ENCODE data around the gene YBEY. TPM values are rescaled to one million over a fixed set of nuclear protein-coding genes. Genes with fewer than 3 reads are reported as not detected.

YBEY gene
- total RNA-seq, 1 donor from 2014 or later: 20.4 TPM

DNA sequence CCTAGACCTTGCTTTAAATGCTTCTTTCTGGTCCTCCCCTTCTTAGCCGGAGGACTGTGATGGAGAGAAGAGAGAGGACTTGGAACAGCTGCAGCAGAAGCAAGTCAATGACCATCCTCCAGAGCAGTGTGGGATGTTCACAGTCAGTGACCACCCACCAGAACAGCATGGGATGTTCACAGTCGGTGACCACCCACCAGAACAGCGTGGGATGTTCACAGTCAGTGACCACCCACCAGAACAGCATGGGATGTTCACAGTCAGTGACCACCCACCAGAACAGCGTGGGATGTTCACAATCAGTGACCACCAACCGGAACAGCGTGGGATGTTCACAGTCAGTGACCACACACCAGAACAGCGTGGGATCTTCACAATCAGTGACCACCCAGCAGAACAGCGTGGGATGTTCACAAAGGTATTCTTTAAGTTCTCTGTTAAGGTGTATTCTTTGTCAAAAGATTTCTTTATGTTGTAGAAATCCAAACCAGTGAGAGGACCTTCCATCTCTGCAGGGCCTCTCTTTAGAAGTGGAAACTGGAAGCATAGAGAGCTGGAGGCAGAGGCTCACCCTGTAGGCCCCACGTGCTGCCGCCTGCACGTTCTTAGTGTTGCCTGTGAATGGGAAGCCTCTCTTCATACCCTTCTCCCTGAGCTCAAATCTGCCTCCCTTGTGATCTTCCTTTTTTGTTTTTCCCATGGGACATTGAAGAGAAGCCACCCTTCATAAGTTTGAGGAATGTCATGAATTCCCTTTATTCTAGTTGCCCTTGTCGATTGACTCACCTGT, 48.4 kb downstream of the YBEY start:
- H3K4me3 ChIP-seq: no peak overlapping the region
- H3K27ac ChIP-seq: no peak overlapping the region
- H3K9me3 ChIP-seq: no peaks in the 10 kb centered on the region
- H3K36me3 ChIP-seq: peaks cover 69% of the 10 kb centered on the region
- H3K4me1 ChIP-seq: no peaks in the 10 kb centered on the region
- no peak for ATAC-seq
- intact Hi-C loops (cut with DNase I): no loop called here
- TF ChIP-seq, protein P1, sequence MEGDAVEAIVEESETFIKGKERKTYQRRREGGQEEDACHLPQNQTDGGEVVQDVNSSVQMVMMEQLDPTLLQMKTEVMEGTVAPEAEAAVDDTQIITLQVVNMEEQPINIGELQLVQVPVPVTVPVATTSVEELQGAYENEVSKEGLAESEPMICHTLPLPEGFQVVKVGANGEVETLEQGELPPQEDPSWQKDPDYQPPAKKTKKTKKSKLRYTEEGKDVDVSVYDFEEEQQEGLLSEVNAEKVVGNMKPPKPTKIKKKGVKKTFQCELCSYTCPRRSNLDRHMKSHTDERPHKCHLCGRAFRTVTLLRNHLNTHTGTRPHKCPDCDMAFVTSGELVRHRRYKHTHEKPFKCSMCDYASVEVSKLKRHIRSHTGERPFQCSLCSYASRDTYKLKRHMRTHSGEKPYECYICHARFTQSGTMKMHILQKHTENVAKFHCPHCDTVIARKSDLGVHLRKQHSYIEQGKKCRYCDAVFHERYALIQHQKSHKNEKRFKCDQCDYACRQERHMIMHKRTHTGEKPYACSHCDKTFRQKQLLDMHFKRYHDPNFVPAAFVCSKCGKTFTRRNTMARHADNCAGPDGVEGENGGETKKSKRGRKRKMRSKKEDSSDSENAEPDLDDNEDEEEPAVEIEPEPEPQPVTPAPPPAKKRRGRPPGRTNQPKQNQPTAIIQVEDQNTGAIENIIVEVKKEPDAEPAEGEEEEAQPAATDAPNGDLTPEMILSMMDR (IDR thresholded peaks at IDR 0.05): no peak
- no peak for DNase-seq
- no peaks in the 10 kb centered on the region for H3K27me3 ChIP-seq (ENCODE audit: low read depth)

DNA sequence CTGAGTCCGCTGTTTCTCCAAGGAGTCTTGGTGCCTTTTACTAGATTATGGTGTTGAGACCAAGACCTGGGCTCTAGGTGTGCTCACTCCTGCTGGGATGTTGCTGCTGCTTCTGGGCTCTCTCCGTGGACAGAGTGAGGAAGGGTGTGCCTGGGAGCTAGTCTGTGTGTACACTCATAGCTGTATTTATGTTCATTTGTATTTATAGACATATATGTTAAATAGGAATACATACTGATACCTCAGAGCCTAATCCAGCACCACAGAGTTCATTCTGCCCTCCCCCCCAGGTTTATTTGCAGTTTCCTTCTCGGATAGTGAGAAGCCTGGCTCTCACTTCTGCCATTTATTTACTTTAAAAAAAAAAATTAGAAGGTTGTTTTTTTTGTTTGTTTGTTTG, 50.5 kb downstream of the YBEY start:
- peaks cover 63% of the 10 kb centered on the region for H3K36me3 ChIP-seq
- TF ChIP-seq, protein P1 (IDR thresholded peaks at IDR 0.05): no peak
- no peak overlapping the region for H3K4me3 ChIP-seq
- DNase-seq (no peak), ATAC-seq (no peak)
- no peaks in the 10 kb centered on the region for H3K4me1 ChIP-seq
- no peaks in the 10 kb centered on the region for H3K9me3 ChIP-seq
- no peaks in the 10 kb centered on the region for H3K27me3 ChIP-seq (ENCODE audit: low read depth)
- intact Hi-C loops (cut with DNase I): no loop called here
- H3K27ac ChIP-seq: no peak overlapping the region

DNA sequence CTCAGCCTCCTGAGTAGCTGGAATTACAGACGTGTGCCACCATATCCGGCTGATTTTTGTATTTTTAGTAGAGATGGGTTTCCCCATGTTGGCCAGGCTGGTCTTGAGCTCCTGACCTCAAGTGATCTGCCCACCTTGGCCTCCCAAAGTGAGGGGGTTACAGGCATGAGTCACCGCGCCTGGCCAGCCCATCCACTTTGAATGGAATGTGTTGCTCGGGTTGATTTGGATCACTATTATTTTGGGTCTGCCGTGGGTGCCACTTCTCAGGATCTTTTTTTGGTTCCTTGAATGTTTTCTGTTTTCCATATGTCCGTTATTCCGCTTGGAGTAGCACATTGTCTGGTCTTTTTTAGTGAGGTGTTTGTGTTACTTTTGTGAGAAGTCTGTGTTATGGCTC, 54.9 kb downstream of the YBEY start:
- H3K9me3 ChIP-seq: no peaks in the 10 kb centered on the region

DNA sequence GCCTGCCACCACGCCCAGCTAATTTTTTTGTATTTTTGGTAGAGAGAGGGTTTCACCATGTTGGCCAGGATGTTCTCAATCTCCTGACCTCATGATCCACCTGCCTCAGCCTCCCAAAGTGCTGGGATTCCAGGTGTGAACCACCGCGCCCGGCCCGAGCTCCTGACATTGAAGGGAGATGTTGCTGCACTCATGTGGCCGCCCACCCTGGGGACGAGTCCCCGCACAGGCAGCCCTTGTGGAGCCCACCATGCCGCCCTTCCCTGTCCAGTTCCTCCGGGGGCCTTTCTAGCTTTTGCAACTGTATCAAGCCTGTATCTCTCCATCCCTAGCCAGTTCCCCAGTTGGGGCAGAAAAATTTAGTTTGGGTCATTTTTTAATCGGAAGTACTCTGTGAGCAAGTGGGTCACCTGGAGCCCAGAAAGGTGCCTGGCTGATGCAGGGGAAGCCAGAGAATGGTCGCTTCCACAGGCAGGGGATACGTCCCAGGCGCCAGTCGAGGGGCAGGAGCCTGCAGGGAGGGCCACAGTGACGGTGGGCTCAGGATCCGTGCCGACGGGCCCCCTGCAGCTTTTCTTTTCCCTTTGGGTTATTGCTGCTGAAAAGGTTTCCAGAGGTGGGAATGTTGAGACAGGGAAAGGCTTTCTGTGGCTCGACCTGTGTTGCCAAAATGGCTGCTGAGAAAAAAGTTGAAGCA, 58.2 kb downstream of the YBEY start:
- TF ChIP-seq, protein P1 (IDR thresholded peaks at IDR 0.05): no peak
- Histone ChIP-seq H3K4me1 (no peaks in the 10 kb centered on the region), H3K27me3 (ENCODE audit: low read depth) (no peaks in the 10 kb centered on the region), H3K27ac (no peak overlapping the region), H3K4me3 (no peak overlapping the region), H3K9me3 (no peaks in the 10 kb centered on the region), H3K36me3 (peaks cover 49% of the 10 kb centered on the region)
- no peak for DNase-seq
- ATAC-seq: no peak
- intact Hi-C loops (cut with DNase I): no loop called here

More for the DNA sequence above, 54.9 kb downstream of the YBEY start:
- Histone ChIP-seq H3K4me1 (no peaks in the 10 kb centered on the region), H3K27ac (no peak overlapping the region), H3K36me3 (peaks cover 49% of the 10 kb centered on the region), H3K27me3 (ENCODE audit: low read depth) (no peaks in the 10 kb centered on the region), H3K4me3 (no peak overlapping the region)
- no peak for DNase-seq
- intact Hi-C loops (cut with DNase I): no loop called here
- ATAC-seq: no peak
- TF ChIP-seq, protein P1 (IDR thresholded peaks at IDR 0.05): no peak

DNA sequence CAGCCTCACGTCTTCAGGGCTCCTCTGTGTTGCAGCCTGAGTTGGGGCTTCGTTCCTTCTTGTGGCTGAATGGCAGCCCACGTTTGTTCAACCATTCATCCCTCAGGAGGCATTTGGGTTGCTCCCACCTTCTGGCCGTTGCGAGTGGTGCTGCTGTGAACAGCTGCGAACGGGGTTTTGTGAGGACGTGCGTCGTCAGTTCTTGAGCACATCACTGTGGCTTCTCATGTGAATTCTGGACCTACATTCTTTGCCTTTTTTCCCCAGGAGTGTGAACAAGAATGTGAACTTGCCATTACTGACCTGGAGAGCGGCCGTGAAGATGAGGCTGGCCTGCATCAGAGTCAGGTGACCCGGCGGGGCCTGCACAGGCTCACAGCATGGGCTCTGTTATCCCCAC, 59.7 kb downstream of the YBEY start:
- no peak for ATAC-seq
- H3K9me3 ChIP-seq: no peaks in the 10 kb centered on the region
- no peak overlapping the region for H3K4me3 ChIP-seq
- H3K27me3 ChIP-seq (ENCODE audit: low read depth): no peaks in the 10 kb centered on the region
- H3K27ac ChIP-seq: no peak overlapping the region
- no peak for DNase-seq
- peaks cover 57% of the 10 kb centered on the region for H3K36me3 ChIP-seq
- intact Hi-C loops (cut with DNase I): no loop called here
- TF ChIP-seq, protein P1 (IDR thresholded peaks at IDR 0.05): no peak
- H3K4me1 ChIP-seq: no peaks in the 10 kb centered on the region

All from lower lobe of right lung (tissue), 2 donors.